ENCODE measurements around the gene SNRPB. TPM values are rescaled to one million over a fixed set of nuclear protein-coding genes. Genes with fewer than 3 reads are reported as not detected.

SNRPB gene
- total RNA-seq, 1 experiment from 2014 or later, result 393 TPM

DNA sequence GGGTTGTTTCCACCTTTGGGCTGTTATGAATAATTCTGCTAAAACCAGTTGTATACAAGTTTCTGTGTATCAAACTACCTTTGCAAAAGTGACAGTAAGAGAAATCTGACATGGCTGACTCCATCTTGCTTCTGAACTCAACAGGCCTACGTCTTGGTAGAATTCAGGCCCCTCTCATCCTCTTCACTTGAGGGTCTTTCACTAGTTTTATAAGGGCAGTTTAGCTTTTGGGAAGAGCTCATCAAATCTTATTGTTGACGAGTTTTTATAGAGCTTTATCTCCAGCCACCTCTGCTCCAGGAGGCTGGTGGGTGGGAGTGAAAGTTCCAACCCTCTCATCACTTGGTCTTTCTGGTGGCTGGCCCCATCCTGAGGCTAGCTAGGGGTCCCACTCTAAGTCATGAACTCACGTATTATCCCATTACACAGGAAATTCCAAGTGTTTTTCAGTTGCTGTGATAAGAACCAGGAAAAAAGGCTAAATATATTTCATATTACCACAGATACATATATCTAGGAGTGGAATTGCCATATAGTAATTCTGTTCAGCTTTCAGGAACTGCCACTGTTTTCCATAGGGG, 11.6 kb downstream of the SNRPB start:
- no peaks in the 10 kb centered on the region for H3K27me3 ChIP-seq (ENCODE audit: control insufficient read depth, insufficient read depth, low read length)
- ATAC-seq, result 0 out of 2 replicates have a peak, but pooled peaks have one; percentile 33
- no peak overlapping the region for H3K27ac ChIP-seq (ENCODE audit: low read length)
- BruUV-seq (replicated peaks), result no TSS peak
- intact Hi-C loops (cut with micrococcal nuclease; ENCODE audit: unreplicated experiment) (loop anchor here (10.0 kb wide), 1 partner anchor 494 kb away; no protein-coding TSS in a partner anchor), in situ Hi-C loops (cut with HindIII; ENCODE audit: low pct_unique_long_range_greater_than_20kb, low sequenced_read_pairs) (no loop called here)
- H3K36me3 ChIP-seq (ENCODE audit: control insufficient read depth, insufficient read depth, low read length), result peaks cover 36% of the 10 kb centered on the region
- POLR2A ChIA-PET, result no interaction called here
- CTCF ChIA-PET, result no interaction called here
- no peaks in the 10 kb centered on the region for H3K9me3 ChIP-seq (ENCODE audit: control insufficient read depth, insufficient read depth, low read depth, low read length)
- no peak overlapping the region for H3K4me3 ChIP-seq (ENCODE audit: low read depth in 2 of 2, low read length in 2 of 2)
- TF ChIP-seq POLR2AphosphoS5 (IDR thresholded peaks at IDR 0.05; ENCODE audit: low read depth, low read length) (0 out of 2 replicates have a peak, but pooled peaks have one; percentile 12), CTCF (IDR thresholded peaks at IDR 0.05) (no peak)
- DNase-seq (ENCODE audit: low read depth, low spot score), result no peak
- no peaks in the 10 kb centered on the region for H3K4me1 ChIP-seq (ENCODE audit: control insufficient read depth, insufficient read depth, low read length)

DNA sequence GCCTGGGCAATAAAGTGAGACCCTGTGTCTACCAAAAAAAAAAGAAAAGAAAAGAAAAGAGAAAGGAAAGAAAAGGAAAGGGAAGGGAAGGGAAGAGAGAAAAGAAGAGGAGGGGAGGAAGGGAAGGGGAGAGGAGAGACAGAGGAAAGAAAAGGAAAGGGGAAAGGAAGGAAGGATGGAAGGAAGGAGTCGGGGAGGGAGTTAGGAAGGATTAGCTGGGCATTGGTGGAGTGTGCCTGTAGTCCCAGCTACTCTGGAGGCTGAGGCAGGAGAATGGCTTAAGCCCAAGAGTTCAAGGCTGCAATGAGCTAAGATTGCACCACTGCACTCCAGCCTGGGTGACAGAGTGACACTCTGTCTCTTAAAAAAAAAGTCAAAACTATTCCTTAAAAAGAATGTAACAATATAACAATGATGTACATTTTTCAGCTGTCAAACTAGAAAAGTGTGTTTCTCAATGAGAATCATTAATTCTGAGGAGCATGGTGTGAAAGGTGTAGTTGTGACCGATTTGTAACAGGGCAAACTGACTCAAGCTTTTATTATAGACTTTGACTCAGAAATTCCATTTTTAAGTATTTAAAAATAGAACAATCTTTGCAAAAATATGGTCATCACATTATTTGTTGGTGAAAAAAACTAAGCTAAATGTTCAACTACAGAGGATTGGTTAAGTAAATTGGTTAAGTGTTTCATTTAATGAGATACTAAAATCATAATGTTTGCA, 14.7 kb downstream of the SNRPB start:
- DNase-seq (ENCODE audit: low read depth, low spot score) (no peak), ATAC-seq (no peak)
- in situ Hi-C loops (cut with HindIII; ENCODE audit: low pct_unique_long_range_greater_than_20kb, low sequenced_read_pairs) (no loop called here), intact Hi-C loops (cut with micrococcal nuclease; ENCODE audit: unreplicated experiment) (loop anchor here (2.0 to 10.0 kb wide), 2 partner anchors 249 to 491 kb away; no protein-coding TSS in a partner anchor)
- CTCF ChIA-PET, result interaction anchor here (0.5 to 1.5 kb wide), 5 partner anchors 67 to 674 kb away, joined by 3 to 5 read pairs (median 4); no protein-coding TSS in a partner anchor
- Histone ChIP-seq H3K4me3 (ENCODE audit: low read depth in 2 of 2, low read length in 2 of 2) (no peak overlapping the region), H3K27ac (ENCODE audit: low read length) (no peak overlapping the region), H3K27me3 (ENCODE audit: control insufficient read depth, insufficient read depth, low read length) (peaks cover 2% of the 10 kb centered on the region; the same call in 1 of the 2 replicates), H3K36me3 (ENCODE audit: control insufficient read depth, insufficient read depth, low read length) (peaks cover 9% of the 10 kb centered on the region), H3K4me1 (ENCODE audit: control insufficient read depth, insufficient read depth, low read length) (no peaks in the 10 kb centered on the region), H3K9me3 (ENCODE audit: control insufficient read depth, insufficient read depth, low read depth, low read length) (no peaks in the 10 kb centered on the region)
- TF ChIP-seq TCF7L2 (IDR thresholded peaks at IDR 0.05; ENCODE audit: low read depth, low read length) (no peak), POLR2AphosphoS5 (IDR thresholded peaks at IDR 0.05; ENCODE audit: low read depth, low read length) (no peak)
- TF ChIP-seq, protein P1, sequence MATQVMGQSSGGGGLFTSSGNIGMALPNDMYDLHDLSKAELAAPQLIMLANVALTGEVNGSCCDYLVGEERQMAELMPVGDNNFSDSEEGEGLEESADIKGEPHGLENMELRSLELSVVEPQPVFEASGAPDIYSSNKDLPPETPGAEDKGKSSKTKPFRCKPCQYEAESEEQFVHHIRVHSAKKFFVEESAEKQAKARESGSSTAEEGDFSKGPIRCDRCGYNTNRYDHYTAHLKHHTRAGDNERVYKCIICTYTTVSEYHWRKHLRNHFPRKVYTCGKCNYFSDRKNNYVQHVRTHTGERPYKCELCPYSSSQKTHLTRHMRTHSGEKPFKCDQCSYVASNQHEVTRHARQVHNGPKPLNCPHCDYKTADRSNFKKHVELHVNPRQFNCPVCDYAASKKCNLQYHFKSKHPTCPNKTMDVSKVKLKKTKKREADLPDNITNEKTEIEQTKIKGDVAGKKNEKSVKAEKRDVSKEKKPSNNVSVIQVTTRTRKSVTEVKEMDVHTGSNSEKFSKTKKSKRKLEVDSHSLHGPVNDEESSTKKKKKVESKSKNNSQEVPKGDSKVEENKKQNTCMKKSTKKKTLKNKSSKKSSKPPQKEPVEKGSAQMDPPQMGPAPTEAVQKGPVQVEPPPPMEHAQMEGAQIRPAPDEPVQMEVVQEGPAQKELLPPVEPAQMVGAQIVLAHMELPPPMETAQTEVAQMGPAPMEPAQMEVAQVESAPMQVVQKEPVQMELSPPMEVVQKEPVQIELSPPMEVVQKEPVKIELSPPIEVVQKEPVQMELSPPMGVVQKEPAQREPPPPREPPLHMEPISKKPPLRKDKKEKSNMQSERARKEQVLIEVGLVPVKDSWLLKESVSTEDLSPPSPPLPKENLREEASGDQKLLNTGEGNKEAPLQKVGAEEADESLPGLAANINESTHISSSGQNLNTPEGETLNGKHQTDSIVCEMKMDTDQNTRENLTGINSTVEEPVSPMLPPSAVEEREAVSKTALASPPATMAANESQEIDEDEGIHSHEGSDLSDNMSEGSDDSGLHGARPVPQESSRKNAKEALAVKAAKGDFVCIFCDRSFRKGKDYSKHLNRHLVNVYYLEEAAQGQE (IDR thresholded peaks at IDR 0.05; ENCODE audit: insufficient read depth in 1 of 2, low read depth in 2 of 2, low read length in 1 of 2), result no peak
- BruUV-seq (replicated peaks), result no TSS peak
- POLR2A ChIA-PET, result no interaction called here

DNA sequence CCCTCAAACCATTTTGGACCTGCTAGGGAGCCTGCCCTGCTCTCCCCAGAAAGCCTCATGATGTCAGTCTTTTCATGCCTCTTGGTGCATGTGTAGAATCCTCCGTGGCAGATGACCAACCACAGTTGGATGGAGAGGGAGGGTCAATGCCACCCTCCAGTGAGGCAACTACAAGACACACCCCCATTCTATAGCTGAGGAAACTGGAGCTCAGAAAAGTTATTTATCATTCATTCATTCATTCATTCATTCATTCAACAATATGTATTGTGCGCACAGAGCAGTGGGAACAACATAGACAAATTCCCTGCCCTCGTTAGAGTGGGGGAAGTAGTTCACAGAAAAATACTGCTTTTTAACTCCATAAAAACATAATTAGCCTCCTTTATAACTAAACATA, 16.8 kb downstream of the SNRPB start:
- POLR2A ChIA-PET, result no interaction called here
- Histone ChIP-seq H3K36me3 (ENCODE audit: control insufficient read depth, insufficient read depth, low read length) (no peaks in the 10 kb centered on the region), H3K9me3 (ENCODE audit: control insufficient read depth, insufficient read depth, low read depth, low read length) (no peaks in the 10 kb centered on the region), H3K4me3 (ENCODE audit: low read depth in 2 of 2, low read length in 2 of 2) (no peak overlapping the region), H3K27me3 (ENCODE audit: control insufficient read depth, insufficient read depth, low read length) (peaks cover 5% of the 10 kb centered on the region; the same call in 1 of the 2 replicates), H3K27ac (ENCODE audit: low read length) (no peak overlapping the region), H3K4me1 (ENCODE audit: control insufficient read depth, insufficient read depth, low read length) (no peaks in the 10 kb centered on the region)
- intact Hi-C loops (cut with micrococcal nuclease; ENCODE audit: unreplicated experiment) (loop anchor here (2.0 to 10.0 kb wide), 3 partner anchors 36 to 489 kb away; no protein-coding TSS in a partner anchor), in situ Hi-C loops (cut with HindIII; ENCODE audit: low pct_unique_long_range_greater_than_20kb, low sequenced_read_pairs) (no loop called here)
- no TSS peak for BruUV-seq (replicated peaks)
- ATAC-seq, result no peak
- DNase-seq (ENCODE audit: low read depth, low spot score), result no peak
- CTCF ChIA-PET, result no interaction called here
- TF ChIP-seq SIN3A (IDR thresholded peaks at IDR 0.05; ENCODE audit: borderline replicate concordance, insufficient read depth, low read depth, low read length) (no peak), TCF7L2 (IDR thresholded peaks at IDR 0.05; ENCODE audit: low read depth, low read length) (no peak), POLR2AphosphoS5 (IDR thresholded peaks at IDR 0.05; ENCODE audit: low read depth, low read length) (no peak), CTCF (IDR thresholded peaks at IDR 0.05) (no peak)
- TF ChIP-seq, protein P1 (IDR thresholded peaks at IDR 0.05; ENCODE audit: insufficient read depth in 1 of 2, low read depth in 2 of 2, low read length in 1 of 2), result no peak
